IMR-90 (cell line): ENCODE data around the gene NRF1. TPM values are rescaled to one million over a fixed set of nuclear protein-coding genes. Genes with fewer than 3 reads are reported as not detected.
"Not testable (repeated sequence)": the region's sequence is repeated elsewhere in the genome, so short reads cannot be mapped to it uniquely, and the experiment has no call there.

Experiments used
- ATAC-seq: fragments of 200-7000 bp; cut with Tn5 transposase; 2 replicates; pipeline ENCODE4 v1.9.1; 2020; ENCODE audit warnings: low read depth, mild to moderate bottlenecking, moderate library complexity
- BruUV-seq: library from RNA; stranded (reverse); fragments of 400-500 nt; replicated peaks from 2 replicates; lab custom pipeline; 2021; lab: Mats Ljungman, UMichigan
- CTCF ChIA-PET: fragments of 300-600 bp; formaldehyde crosslinking; extraction: SDS; loops from one replicate; lab custom pipeline; 2021; ENCODE audit warnings: antibody characterized with exemption; lab: Yijun Ruan, JAX
- POLR2A ChIA-PET: fragments of 300-600 bp; sonication (Branson Sonifier 250); formaldehyde crosslinking; loops from one replicate; lab custom pipeline; 2022; ENCODE audit warnings: antibody characterized with exemption; ENCODE audit not compliant: unreplicated experiment; lab: Charles Lee
- DNase-seq: peaks from one replicate; pipeline ENCODE4 v3.0.0; 2013
- H2AFZ ChIP-seq: replicated peaks from 2 replicates; pipeline ENCODE3; 2013; ENCODE audit warnings: low read length, mild to moderate bottlenecking; ENCODE audit not compliant: poor library complexity
- H2AK5ac ChIP-seq: 2 replicates; pipeline ENCODE4 v1.6.1; 2013; ENCODE audit warnings: low read depth, low read length, inconsistent platforms
- H2AK9ac ChIP-seq: replicated peaks from 2 replicates; pipeline ENCODE3; 2013; ENCODE audit warnings: mild to moderate bottlenecking, low read depth, low read length, moderate library complexity; ENCODE audit not compliant: poor library complexity
- H2BK120ac ChIP-seq: 2 replicates; pipeline ENCODE4 v1.6.1; 2013; ENCODE audit warnings: low read depth, low read length, inconsistent platforms
- H2BK15ac ChIP-seq: 3 replicates; pipeline ENCODE4 v1.6.1; 2013; ENCODE audit warnings: low read depth, low read length, inconsistent platforms
- H2BK20ac ChIP-seq: 2 replicates; pipeline ENCODE4 v1.6.1; 2013; ENCODE audit warnings: low read depth, mild to moderate bottlenecking, inconsistent platforms, low read length, moderate library complexity
- H2BK5ac ChIP-seq: 2 replicates; pipeline ENCODE4 v1.6.1; 2013; ENCODE audit warnings: mild to moderate bottlenecking, low read depth, low read length, inconsistent platforms; ENCODE audit not compliant: poor library complexity, severe bottlenecking
- H3K14ac ChIP-seq: replicated peaks from 2 replicates; pipeline ENCODE4 v1.6.1; 2013; ENCODE audit warnings: low read depth, low read length, inconsistent platforms
- H3K18ac ChIP-seq: 2 replicates; pipeline ENCODE4 v1.6.1; 2013; ENCODE audit warnings: low read depth, low read length, control low read depth
- H3K23ac ChIP-seq: 2 replicates; pipeline ENCODE4 v1.6.1; 2013; ENCODE audit warnings: low read depth, low read length, inconsistent platforms
- H3K27ac ChIP-seq: 2 replicates; pipeline ENCODE4 v1.5.1; 2013; ENCODE audit warnings: mild to moderate bottlenecking, control low read depth, low read length; ENCODE audit not compliant: insufficient read depth
- H3K27me3 ChIP-seq: 2 replicates; pipeline ENCODE4 v1.6.1; 2013; ENCODE audit warnings: low read length; ENCODE audit not compliant: control insufficient read depth, insufficient read depth
- H3K36me3 ChIP-seq: 2 replicates; pipeline ENCODE4 v1.6.1; 2013; ENCODE audit warnings: low read length, mixed read lengths; ENCODE audit not compliant: control insufficient read depth, insufficient read depth
- H3K4ac ChIP-seq: 2 replicates; pipeline ENCODE4 v1.6.1; 2013; ENCODE audit warnings: low read depth, low read length, inconsistent platforms
- H3K4me1 ChIP-seq: 2 replicates; pipeline ENCODE4 v1.6.1; 2013; ENCODE audit warnings: low read length, mixed read lengths; ENCODE audit not compliant: control insufficient read depth, insufficient read depth
- H3K4me2 ChIP-seq: 2 replicates; pipeline ENCODE4 v1.6.1; 2013; ENCODE audit warnings: low read depth, mild to moderate bottlenecking, control low read depth, low read length, moderate library complexity
- H3K4me3 ChIP-seq: 2 replicates; pipeline ENCODE4 v1.5.1; 2013; ENCODE audit warnings: low read depth, mild to moderate bottlenecking, control low read depth, low read length, moderate library complexity; ENCODE audit not compliant: insufficient read depth
- H3K56ac ChIP-seq: 2 replicates; pipeline ENCODE4 v1.6.1; 2013; ENCODE audit warnings: low read length, inconsistent platforms; ENCODE audit not compliant: insufficient read depth; ENCODE audit errors: extremely low read depth
- H3K79me1 ChIP-seq, 2 experiments: 2 replicates each; pipeline ENCODE4 v1.6.1; 2013; ENCODE audit warnings: low read length in 2 of 2, inconsistent platforms in 1 of 2, low read depth in 1 of 2
- H3K9ac ChIP-seq: 2 replicates; pipeline ENCODE4 v1.6.1; 2013; ENCODE audit warnings: low read depth, low read length, control low read depth
- H3K9me1 ChIP-seq: 2 replicates; pipeline ENCODE4 v1.6.1; 2013; ENCODE audit warnings: low read length, inconsistent platforms; ENCODE audit not compliant: insufficient read depth
- H3K9me3 ChIP-seq: 2 replicates; pipeline ENCODE4 v1.6.1; 2013; ENCODE audit warnings: low read length; ENCODE audit not compliant: control insufficient read depth, insufficient read depth
- H4K20me1 ChIP-seq: 2 replicates; pipeline ENCODE4 v1.6.1; 2013; ENCODE audit warnings: low read length, inconsistent platforms; ENCODE audit not compliant: insufficient read depth
- H4K5ac ChIP-seq: 2 replicates; pipeline ENCODE4 v1.6.1; 2013; ENCODE audit warnings: mild to moderate bottlenecking, low read depth, low read length, control low read depth
- H4K8ac ChIP-seq, 2 experiments: 2 replicates each; pipeline ENCODE4 v1.6.1; 2013; ENCODE audit warnings: low read depth in 2 of 2, low read length in 2 of 2, control low read depth in 1 of 2, inconsistent platforms in 1 of 2
- H4K91ac ChIP-seq: 2 replicates; pipeline ENCODE4 v1.6.1; 2013; ENCODE audit warnings: low read depth, low read length, inconsistent platforms; ENCODE audit not compliant: insufficient read depth
- WGBS, 2 experiments: methylation state at CpG; one replicate each; pipeline versions ENCODE4 v1.1.5 to v1.1.7; 2013; ENCODE audit warnings: missing lambda C conversion rate in 2 of 2; ENCODE audit not compliant: insufficient read length in 1 of 2; ENCODE audit errors: extremely low coverage in 2 of 2; 5-methylcytosine and 5-hydroxymethylcytosine counted together
- dilution Hi-C: fragments of 300-500 bp; cut with HindIII; formaldehyde crosslinking; loops from one replicate; pipeline ENCODE4 v1.14.3; 2018; ENCODE audit warnings: low sequenced_read_pairs; ENCODE audit not compliant: unreplicated experiment
- in situ Hi-C: fragments of 300-500 bp; cut with MboI; formaldehyde crosslinking; loops from 3 replicates; pipeline ENCODE4 v1.14.3; 2019; ENCODE audit warnings: low sequenced_read_pairs, inconsistent platforms, mixed read lengths
- intact Hi-C: fragments of 100-400 bp; cut with micrococcal nuclease; formaldehyde crosslinking; loops from 2 replicates; pipeline ENCODE4 v1.10.0; 2022
- polyA plus RNA-seq, 3 experiments: library from polyadenylated mRNA; depleted of rRNA; stranded (reverse); fragments of >200 nt; gene quantifications; 2 replicates each; pipeline ENCODE4 v1.2.3, GENCODE V29; 2012; ENCODE audit warnings: low replicate concordance in 1 of 3
- total RNA-seq: library from RNA; depleted of rRNA; stranded (reverse); fragments of >200 nt; gene quantifications from 2 replicates; pipeline ENCODE4 v1.2.3, GENCODE V29; 2012

Gene NRF1
- total and polyA plus RNA-seq, 2 of the 4 experiments (the other 2 are of a cell fraction): 11.4 to 15.8 TPM

DNA sequence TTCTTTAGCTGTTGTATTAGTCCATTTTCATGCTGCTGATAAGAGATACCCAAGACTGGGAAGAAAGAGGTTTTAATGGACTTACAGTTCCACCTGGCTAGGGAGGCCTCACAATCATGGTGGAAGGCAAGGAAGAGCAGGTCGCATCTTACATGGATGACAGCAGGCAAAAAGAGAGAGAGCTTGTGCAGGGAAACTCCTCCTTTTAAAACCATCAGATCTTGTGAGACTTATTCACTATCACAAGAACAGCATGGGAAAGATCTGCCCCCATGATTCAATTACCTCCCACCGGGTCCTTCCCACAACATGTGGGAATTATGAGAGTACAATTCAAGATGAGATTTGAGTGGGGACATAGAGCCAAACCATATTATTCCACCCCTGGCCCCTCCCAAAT, 48.4 kb downstream of the NRF1 start:
- dilution Hi-C loops, H3K27ac ChIP-seq, BruUV-seq, H4K5ac ChIP-seq, H2AK5ac ChIP-seq, CTCF ChIA-PET, H3K4me1 ChIP-seq, intact Hi-C loops, H2BK5ac ChIP-seq, H3K4me2 ChIP-seq, H3K14ac ChIP-seq, POLR2A ChIA-PET, H3K4ac ChIP-seq, H4K91ac ChIP-seq, DNase-seq, H3K9me1 ChIP-seq, H3K18ac ChIP-seq, H2AK9ac ChIP-seq, H2AFZ ChIP-seq, H2BK20ac ChIP-seq, H2BK15ac ChIP-seq, H3K27me3 ChIP-seq, H3K23ac ChIP-seq, H3K56ac ChIP-seq, H4K8ac ChIP-seq, in situ Hi-C loops, H3K9ac ChIP-seq, H2BK120ac ChIP-seq, ATAC-seq, H3K4me3 ChIP-seq: not testable (repeated sequence)
- Histone ChIP-seq H4K20me1 (peaks cover 10% of the 10 kb centered on the region; the same call in 1 of the 2 replicates), H3K9me3 (peaks cover 14% of the 10 kb centered on the region), H3K79me1 (peaks cover 2 to 12% of the 10 kb centered on the region in 2 experiments; a peak in 3 of 4 replicates), H3K36me3 (peaks cover 23% of the 10 kb centered on the region)
- WGBS, 2 experiments: no CpG with 5 or more reads among the region's 2 CpGs
